Measurements from ENCODE around the gene OSBP2. TPM values are rescaled to one million over a fixed set of nuclear protein-coding genes. Genes with fewer than 3 reads are reported as not detected.
A peak's percentile ranks its signal among the peaks of the same experiment; 100 is the strongest.

Gene OSBP2
- polyA plus RNA-seq, 2 of the 4 experiments (the other 2 are of a cell fraction), result 2.7 to 6.0 TPM

DNA sequence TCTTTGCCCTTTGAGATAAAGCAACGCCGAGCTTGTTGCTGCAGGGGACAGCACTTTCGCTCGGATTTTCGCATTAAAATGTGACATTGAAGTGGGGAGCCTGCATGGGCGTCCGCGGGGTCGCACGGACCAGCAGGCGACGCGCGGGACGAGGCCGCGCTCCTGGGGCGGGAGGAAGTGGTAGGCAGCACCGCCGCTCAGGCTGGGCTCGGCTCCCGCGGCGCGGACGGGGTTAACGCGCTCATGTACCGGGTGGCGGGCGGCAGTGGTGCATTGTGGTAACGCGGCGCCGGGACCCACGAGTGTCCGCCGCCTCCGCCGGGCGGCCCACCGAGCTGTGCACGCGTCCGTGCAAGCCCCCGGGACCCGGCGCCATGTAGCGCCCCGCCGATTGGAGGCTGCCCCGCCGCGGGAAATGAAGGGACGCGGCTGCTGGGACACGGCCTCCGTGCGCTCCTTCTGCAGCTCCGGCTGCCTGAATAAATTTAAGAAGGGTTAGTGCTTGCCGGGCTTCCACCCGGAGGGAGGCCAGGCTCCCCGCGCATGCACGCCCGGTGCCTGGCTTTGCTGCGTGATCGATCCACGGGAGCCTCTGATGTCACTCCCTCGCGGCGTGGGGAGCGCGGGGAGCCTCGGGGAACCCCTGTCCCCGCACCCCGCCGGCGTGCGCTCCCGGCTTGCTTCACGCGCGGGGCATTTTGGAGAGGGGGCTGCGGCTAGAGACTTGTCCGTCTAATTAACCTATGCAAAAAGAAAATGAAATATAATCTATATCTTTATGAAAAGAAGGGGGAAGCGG is 127.7 kb downstream of the OSBP2 start:
- ChIA-PET POLR2A (no interaction called here), CTCF (interaction anchor here (0.6 to 1.2 kb wide), 3 partner anchors 9 to 330 kb away, joined by 3 to 4 read pairs (median 3); no protein-coding TSS in a partner anchor)
- Histone ChIP-seq H3K27ac (peak overlapping the region in 1 of 2 experiments; percentile 65; a peak in 3 of 6 replicates), H3K9me3 (no peaks in the 10 kb centered on the region; the same call in 2 of the 3 replicates), H3K4me3 (peak overlapping the region; percentile 29; the same call in 1 of the 3 replicates), H3K4me2 (peak overlapping the region; percentile 54), H3K4me1 (peaks cover 3% of the 10 kb centered on the region; the same call in 2 of the 3 replicates)
- WGBS (ENCODE audit: missing lambda C conversion rate), result 82% methylated on average over 31 of the region's 87 CpGs
- ATAC-seq (peak; percentile 41 to 72; a peak in 4 of 6 replicates), FAIRE-seq (no peak), DNase-seq (ENCODE audit: low read depth in 1 of 2, low spot score in 1 of 2) (no peak)
- TF ChIP-seq ZNF302 (CRISPR knock-in tag; IDR thresholded peaks at IDR 0.05) (no peak), KDM5A (IDR thresholded peaks at IDR 0.05) (no peak), NPAS2 (CRISPR knock-in tag; IDR thresholded peaks at IDR 0.05; ENCODE audit: borderline replicate concordance) (no peak), POLR2A (IDR thresholded peaks at IDR 0.05; ENCODE audit: low read length) (no peak), FOXS1 (CRISPR knock-in tag; IDR thresholded peaks at IDR 0.05) (no peak), HOXA7 (CRISPR knock-in tag; IDR thresholded peaks at IDR 0.05) (no peak), ZC3H11A (IDR thresholded peaks at IDR 0.05) (no peak), MAFK (IDR thresholded peaks at IDR 0.05; ENCODE audit: partially characterized antibody) (no peak), MAZ (IDR thresholded peaks at IDR 0.05; ENCODE audit: borderline replicate concordance, low read depth, low read length) (no peak), EHF (CRISPR knock-in tag; IDR thresholded peaks at IDR 0.05) (no peak)
- TF ChIP-seq, protein P1, sequence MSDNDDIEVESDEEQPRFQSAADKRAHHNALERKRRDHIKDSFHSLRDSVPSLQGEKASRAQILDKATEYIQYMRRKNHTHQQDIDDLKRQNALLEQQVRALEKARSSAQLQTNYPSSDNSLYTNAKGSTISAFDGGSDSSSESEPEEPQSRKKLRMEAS (IDR thresholded peaks at IDR 0.05), result no peak
- TF ChIP-seq, protein P2, sequence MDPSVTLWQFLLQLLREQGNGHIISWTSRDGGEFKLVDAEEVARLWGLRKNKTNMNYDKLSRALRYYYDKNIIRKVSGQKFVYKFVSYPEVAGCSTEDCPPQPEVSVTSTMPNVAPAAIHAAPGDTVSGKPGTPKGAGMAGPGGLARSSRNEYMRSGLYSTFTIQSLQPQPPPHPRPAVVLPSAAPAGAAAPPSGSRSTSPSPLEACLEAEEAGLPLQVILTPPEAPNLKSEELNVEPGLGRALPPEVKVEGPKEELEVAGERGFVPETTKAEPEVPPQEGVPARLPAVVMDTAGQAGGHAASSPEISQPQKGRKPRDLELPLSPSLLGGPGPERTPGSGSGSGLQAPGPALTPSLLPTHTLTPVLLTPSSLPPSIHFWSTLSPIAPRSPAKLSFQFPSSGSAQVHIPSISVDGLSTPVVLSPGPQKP (IDR thresholded peaks at IDR 0.05; ENCODE audit: low read depth, low read length), result no peak
- TF ChIP-seq, protein P3, sequence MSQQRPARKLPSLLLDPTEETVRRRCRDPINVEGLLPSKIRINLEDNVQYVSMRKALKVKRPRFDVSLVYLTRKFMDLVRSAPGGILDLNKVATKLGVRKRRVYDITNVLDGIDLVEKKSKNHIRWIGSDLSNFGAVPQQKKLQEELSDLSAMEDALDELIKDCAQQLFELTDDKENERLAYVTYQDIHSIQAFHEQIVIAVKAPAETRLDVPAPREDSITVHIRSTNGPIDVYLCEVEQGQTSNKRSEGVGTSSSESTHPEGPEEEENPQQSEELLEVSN (IDR thresholded peaks at IDR 0.05; ENCODE audit: borderline replicate concordance, low read depth), result no peak
- TF ChIP-seq, protein P4, sequence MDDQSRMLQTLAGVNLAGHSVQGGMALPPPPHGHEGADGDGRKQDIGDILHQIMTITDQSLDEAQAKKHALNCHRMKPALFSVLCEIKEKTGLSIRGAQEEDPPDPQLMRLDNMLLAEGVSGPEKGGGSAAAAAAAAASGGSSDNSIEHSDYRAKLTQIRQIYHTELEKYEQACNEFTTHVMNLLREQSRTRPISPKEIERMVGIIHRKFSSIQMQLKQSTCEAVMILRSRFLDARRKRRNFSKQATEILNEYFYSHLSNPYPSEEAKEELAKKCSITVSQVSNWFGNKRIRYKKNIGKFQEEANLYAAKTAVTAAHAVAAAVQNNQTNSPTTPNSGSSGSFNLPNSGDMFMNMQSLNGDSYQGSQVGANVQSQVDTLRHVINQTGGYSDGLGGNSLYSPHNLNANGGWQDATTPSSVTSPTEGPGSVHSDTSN (IDR thresholded peaks at IDR 0.05), result no peak

DNA sequence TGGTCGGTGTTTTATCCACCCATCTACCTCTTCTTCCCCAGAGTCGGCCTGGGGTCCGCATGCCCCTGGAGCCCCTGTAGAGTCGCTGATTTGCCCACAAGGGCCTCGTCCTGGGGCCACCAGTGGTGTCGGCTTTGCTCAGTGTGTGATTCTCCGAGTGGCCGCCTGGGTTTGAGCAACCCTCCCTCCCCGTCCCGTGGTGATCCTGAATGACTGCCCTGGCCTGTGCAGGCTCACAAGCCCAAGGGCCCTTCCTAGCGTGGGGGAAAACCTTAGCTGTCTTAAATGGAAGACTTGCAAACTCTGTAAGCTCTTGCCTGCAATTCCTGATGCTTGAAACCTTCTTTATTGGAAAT is 128.3 kb downstream of the OSBP2 start:
- ChIA-PET CTCF (interaction anchor here (1.2 kb wide), 1 partner anchor 9 kb away, joined by 3 read pairs; no protein-coding TSS in a partner anchor), POLR2A (no interaction called here)
- peaks cover 4% of the 10 kb centered on the region; the same call in 2 of the 3 replicates for H3K4me1 ChIP-seq
- peak overlapping the region in 1 of 2 experiments; percentile 65; a peak in 2 of 6 replicates for H3K27ac ChIP-seq
- no peaks in the 10 kb centered on the region; the same call in 2 of the 3 replicates for H3K9me3 ChIP-seq
- ATAC-seq, result peak; percentile 32 to 69; a peak in 3 of 6 replicates
- WGBS (ENCODE audit: missing lambda C conversion rate), result 85% methylated on average over 11 of the region's 11 CpGs
- FAIRE-seq, result no peak
- no peak overlapping the region for H3K4me3 ChIP-seq
- no peak for TF ChIP-seq CHD2 (IDR thresholded peaks at IDR 0.05; ENCODE audit: low read length, partially characterized antibody)
- no peak for TF ChIP-seq HOXB13 (CRISPR knock-in tag; IDR thresholded peaks at IDR 0.05; ENCODE audit: low read depth)
- TF ChIP-seq KDM1A (IDR thresholded peaks at IDR 0.05; ENCODE audit: low read depth), result no peak
- TF ChIP-seq, protein P5, sequence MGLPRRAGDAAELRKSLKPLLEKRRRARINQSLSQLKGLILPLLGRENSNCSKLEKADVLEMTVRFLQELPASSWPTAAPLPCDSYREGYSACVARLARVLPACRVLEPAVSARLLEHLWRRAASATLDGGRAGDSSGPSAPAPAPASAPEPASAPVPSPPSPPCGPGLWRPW (IDR thresholded peaks at IDR 0.05), result no peak
- no peak for TF ChIP-seq ZC3H11A (IDR thresholded peaks at IDR 0.05)
- no peak for TF ChIP-seq JUNB (IDR thresholded peaks at IDR 0.05)
- no peak for TF ChIP-seq ZSCAN20 (CRISPR knock-in tag; IDR thresholded peaks at IDR 0.05)
- TF ChIP-seq, protein P6, sequence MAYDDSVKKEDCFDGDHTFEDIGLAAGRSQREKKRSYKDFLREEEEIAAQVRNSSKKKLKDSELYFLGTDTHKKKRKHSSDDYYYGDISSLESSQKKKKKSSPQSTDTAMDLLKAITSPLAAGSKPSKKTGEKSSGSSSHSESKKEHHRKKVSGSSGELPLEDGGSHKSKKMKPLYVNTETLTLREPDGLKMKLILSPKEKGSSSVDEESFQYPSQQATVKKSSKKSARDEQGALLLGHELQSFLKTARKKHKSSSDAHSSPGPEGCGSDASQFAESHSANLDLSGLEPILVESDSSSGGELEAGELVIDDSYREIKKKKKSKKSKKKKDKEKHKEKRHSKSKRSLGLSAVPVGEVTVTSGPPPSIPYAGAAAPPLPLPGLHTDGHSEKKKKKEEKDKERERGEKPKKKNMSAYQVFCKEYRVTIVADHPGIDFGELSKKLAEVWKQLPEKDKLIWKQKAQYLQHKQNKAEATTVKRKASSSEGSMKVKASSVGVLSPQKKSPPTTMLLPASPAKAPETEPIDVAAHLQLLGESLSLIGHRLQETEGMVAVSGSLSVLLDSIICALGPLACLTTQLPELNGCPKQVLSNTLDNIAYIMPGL (CRISPR knock-in tag; IDR thresholded peaks at IDR 0.05; ENCODE audit: borderline replicate concordance), result no peak
- TF ChIP-seq RNF2 (IDR thresholded peaks at IDR 0.05; ENCODE audit: borderline replicate concordance, low read depth), result no peak
- no peak for TF ChIP-seq ZNF302 (CRISPR knock-in tag; IDR thresholded peaks at IDR 0.05)
- TF ChIP-seq HEYL (CRISPR knock-in tag; IDR thresholded peaks at IDR 0.05), result no peak
- no peak for DNase-seq (ENCODE audit: low read depth in 1 of 2, low spot score in 1 of 2)
- H3K4me2 ChIP-seq, result no peak overlapping the region

Data from A549 (cell line).